Fibroblast of pulmonary artery (primary cell): Measurements from ENCODE around the gene PTCD1.
"Not testable (repeated sequence)": the region's sequence is repeated elsewhere in the genome, so short reads cannot be mapped to it uniquely, and the experiment has no call there.

Source experiments
- DNase-seq: peaks from one replicate; pipeline ENCODE4 v3.0.0-alpha.2; 2010; ENCODE audit warnings: low read depth
- H3K4me3 ChIP-seq: replicated peaks from 2 replicates; pipeline ENCODE4 v1.5.1; 2011; ENCODE audit warnings: low read depth, mild to moderate bottlenecking, control low read depth, low read length, moderate library complexity
- TF ChIP-seq, protein P1 (sequence below): IDR thresholded peaks from 2 replicates; pipeline ENCODE4 v1.5.1; 2011; ENCODE audit warnings: mild to moderate bottlenecking, control low read depth, low read length, inconsistent platforms; ENCODE audit errors: missing control alignments

The PTCD1 gene

DNA sequence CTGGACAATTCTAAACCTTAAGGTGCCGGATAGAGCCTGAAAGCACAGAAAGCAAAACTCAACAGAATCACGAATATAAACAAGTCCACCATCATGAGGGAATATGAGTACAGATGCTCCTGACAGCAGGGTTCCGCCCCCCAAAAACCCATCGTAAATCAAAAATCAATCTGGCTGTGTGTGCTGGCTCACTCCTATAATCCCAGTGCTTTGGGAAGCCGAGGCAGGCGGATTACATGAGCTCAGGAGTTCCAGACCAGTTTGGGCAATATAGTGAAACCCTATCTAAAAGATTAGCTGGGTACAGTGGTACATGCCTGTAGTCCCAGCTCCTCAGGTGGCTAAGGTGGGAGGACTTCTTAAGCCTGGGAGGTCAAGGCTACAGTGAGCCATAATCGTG lies 17.6 kb downstream of the PTCD1 start:
- TF ChIP-seq, protein P1, sequence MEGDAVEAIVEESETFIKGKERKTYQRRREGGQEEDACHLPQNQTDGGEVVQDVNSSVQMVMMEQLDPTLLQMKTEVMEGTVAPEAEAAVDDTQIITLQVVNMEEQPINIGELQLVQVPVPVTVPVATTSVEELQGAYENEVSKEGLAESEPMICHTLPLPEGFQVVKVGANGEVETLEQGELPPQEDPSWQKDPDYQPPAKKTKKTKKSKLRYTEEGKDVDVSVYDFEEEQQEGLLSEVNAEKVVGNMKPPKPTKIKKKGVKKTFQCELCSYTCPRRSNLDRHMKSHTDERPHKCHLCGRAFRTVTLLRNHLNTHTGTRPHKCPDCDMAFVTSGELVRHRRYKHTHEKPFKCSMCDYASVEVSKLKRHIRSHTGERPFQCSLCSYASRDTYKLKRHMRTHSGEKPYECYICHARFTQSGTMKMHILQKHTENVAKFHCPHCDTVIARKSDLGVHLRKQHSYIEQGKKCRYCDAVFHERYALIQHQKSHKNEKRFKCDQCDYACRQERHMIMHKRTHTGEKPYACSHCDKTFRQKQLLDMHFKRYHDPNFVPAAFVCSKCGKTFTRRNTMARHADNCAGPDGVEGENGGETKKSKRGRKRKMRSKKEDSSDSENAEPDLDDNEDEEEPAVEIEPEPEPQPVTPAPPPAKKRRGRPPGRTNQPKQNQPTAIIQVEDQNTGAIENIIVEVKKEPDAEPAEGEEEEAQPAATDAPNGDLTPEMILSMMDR, result no peak
- no peak for DNase-seq
- no peak overlapping the region for H3K4me3 ChIP-seq

DNA sequence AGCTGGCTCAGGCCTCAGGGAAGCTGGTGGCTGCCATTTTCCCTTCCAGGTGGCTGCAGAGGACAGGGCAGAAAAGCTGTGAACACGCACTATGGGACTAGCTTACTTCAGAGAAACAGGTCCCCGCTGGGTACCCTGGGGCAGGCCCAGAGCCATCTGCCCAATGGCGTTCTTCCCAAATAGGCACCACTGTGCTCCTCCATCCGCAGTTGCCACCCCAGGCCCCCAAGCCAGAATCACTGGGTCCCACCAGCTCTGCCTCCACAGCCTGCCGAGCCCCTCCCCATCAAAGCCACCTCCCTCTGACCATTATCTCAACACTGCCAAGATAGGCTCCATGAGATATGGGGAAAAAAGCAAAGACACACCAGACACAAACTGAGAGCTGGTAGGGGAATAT lies 18.4 kb downstream of the PTCD1 start:
- H3K4me3 ChIP-seq, result no peak overlapping the region
- TF ChIP-seq, protein P1, result no peak

DNA sequence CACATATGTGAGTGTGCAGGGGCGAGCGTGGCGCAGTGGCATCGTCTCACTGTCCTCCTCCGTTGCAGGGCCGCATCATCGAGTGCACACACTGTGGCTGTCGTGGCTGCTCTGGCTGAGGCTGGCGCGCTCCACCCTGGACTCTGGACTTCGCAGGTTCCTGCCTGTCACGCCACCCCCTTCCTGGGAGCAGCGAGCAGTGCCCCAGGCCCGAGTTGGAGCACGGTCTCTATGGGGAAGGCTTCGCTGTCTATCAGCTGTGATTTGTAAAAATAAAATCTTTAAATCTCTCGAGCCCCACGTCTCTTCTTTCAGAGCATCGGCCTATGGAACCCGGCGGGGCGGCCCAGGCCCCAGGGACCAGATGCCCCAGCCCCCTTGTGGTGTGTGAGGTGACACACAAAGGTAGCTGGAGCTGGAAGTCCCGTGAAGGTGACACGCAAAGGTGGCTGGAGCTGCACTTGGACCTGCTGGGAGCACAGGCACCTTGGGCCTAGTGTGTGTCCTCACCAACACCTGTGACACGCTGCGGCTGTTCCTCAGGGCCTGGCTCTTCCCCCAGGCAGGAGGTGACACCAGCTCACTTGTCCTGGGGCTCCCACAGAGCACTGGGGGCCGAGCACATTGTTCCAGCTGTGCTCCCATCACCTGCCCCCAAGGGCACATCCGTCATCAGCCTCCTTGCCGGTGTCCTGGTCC lies 19.1 kb downstream of the PTCD1 start:
- TF ChIP-seq, protein P1, result no peak
- no peak overlapping the region for H3K4me3 ChIP-seq
- DNase-seq, result no peak

More for the DNA sequence above, 18.4 kb downstream of the PTCD1 start:
- no peak for DNase-seq

DNA sequence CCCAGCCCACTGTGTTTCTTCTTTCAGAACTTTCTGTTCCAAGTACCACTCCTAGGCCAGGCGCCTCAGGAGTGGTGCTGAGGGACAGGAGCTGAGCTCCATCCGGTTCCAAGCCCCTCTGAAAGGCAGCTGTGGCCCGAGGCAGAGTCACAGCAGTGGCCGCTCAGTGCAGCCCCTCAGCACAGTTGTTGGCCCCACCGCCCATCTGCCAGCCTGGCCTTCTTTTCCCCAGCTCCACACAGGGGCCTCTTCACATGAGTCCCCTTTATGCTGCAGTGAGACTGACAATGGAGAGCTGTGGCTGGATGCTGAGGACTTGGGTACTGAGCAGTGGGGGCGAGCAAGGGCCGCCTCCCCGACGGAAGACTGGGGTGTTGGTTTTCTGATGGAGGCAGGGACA lies 20.3 kb downstream of the PTCD1 start:
- DNase-seq, result no peak
- TF ChIP-seq, protein P1, result no peak
- no peak overlapping the region for H3K4me3 ChIP-seq

DNA sequence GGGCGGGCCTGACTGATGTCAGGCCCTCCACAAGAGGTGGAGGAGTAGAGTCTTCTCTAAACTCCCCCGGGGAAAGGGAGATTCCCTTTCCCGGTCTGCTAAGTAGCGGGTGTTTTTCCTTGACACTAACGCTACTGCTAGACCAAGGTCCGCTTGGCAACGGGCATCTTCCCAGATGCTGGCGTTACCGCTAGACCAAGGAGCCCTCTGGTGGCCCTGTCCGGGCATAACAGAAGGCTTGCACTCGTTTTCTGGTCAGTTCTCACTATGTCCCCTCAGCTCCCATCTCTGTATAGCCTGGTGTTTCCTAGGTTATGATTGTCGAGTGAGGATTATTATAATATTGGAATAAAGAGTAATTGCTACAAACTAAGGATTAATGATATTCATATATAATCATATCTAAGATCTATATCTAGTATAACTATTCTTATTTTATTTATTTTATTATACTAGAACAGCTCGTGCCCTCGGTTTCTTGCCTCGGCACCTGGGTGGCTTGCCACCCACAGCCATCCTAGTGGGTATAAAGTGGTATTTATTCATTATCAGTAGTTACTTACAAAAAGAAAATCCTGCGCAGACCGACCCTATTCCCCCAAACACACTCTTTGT lies 23.0 kb downstream of the PTCD1 start:
- peak; percentile 78 for DNase-seq
- not testable (repeated sequence) for H3K4me3 ChIP-seq
- TF ChIP-seq, protein P1, result peak; percentile 60

DNA sequence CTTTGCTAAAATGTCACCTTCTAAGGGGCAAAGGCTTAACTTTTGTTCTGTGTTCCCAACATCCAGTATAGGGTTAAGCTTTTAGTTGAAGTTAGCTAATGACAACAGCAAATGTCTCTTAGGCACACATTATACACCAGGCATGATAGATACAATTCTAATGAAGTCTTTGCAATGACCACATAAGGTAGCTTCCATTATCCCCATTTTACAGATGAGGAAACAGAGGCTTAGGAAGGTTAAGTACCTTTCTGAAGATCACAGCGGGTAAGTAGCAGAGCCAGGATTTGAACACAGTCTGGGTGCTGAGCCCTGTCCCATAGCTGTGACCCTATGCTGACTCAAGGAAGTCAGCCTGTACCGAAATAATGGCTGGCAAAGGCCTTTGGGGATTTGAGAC lies 28.0 kb downstream of the PTCD1 start:
- no peak overlapping the region for H3K4me3 ChIP-seq
- TF ChIP-seq, protein P1, result no peak
- DNase-seq, result no peak

DNA sequence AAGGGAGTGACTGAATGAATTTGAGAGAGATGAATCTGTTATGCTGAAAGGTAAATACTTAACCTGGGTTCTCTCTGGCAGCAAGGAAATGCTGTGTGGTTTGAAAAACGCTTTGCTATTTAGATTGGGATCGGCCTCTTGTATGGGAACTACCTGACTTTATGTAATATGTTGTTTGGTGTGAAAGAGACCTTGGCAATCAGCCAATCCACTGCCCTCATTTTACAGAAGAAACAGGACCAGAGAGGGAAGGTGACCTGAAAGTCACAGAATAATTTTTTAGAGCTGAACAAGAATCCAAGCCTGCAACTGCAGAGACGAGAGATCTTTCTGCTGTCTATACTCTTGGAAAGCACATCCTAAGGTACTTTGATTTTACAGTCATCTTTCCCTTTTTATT lies 28.8 kb downstream of the PTCD1 start:
- peak overlapping the region; percentile 100 for H3K4me3 ChIP-seq
- no peak for DNase-seq
- TF ChIP-seq, protein P1, result no peak
